ENCODE measurements around the gene STAT6.
A peak's percentile ranks its signal among the peaks of the same experiment; 100 is the strongest.

STAT6 gene

GRCh38 chr12:57095440-57095839, 15.7 kb downstream of the STAT6 start:
- Histone ChIP-seq H3K9ac (ENCODE audit: low read length) (no peak overlapping the region), H3K27ac (ENCODE audit: low read depth, low read length) (peak overlapping the region; percentile 74), H3K36me3 (ENCODE audit: low read length) (peaks cover 3% of the 10 kb centered on the region; the same call in 1 of the 2 replicates), H3K27me3 (ENCODE audit: low read length) (no peaks in the 10 kb centered on the region), H3F3A (ENCODE audit: insufficient read depth) (peaks cover 33% of the 10 kb centered on the region), H3K4me2 (ENCODE audit: low read depth, low read length, poor library complexity, severe bottlenecking) (no peak overlapping the region), H4K20me1 (ENCODE audit: low read depth, low read length) (no peaks in the 10 kb centered on the region), H2AFZ (ENCODE audit: low read depth, low read length, severe bottlenecking) (no peak overlapping the region), H3K79me2 (ENCODE audit: insufficient read depth, low read length) (no peaks in the 10 kb centered on the region), H3K9me3 (ENCODE audit: insufficient read depth, low read length) (no peaks in the 10 kb centered on the region), H3K9me2 (replicated peaks; ENCODE audit: insufficient read depth, low read length) (no peaks in the 10 kb centered on the region), H3K4me3 (ENCODE audit: insufficient read depth, low read length, poor library complexity, severe bottlenecking) (no peak overlapping the region)
- TF ChIP-seq EZH2phosphoT487 (conservative IDR thresholded peaks at IDR 0.05; ENCODE audit: low read length): no peak
- TF ChIP-seq CTCF (IDR thresholded peaks at IDR 0.05; ENCODE audit: insufficient read depth, low read length, poor library complexity, severe bottlenecking): no peak

- Histone ChIP-seq H3K79me2 (ENCODE audit: insufficient read depth, low read length) (peaks cover 5% of the 10 kb centered on the region; the same call in 1 of the 2 replicates), H3K4me3 (ENCODE audit: insufficient read depth, low read length, poor library complexity, severe bottlenecking) (no peak overlapping the region), H3K9ac (ENCODE audit: low read length) (peak overlapping the region; percentile 49; the same call in 1 of the 2 replicates), H3F3A (ENCODE audit: insufficient read depth) (peaks cover 33% of the 10 kb centered on the region), H3K27ac (ENCODE audit: low read depth, low read length) (peak overlapping the region; percentile 74), H3K9me3 (ENCODE audit: insufficient read depth, low read length) (no peaks in the 10 kb centered on the region), H2AFZ (ENCODE audit: low read depth, low read length, severe bottlenecking) (no peak overlapping the region), H3K4me2 (ENCODE audit: low read depth, low read length, poor library complexity, severe bottlenecking) (peak overlapping the region; percentile 51), H3K36me3 (ENCODE audit: low read length) (peaks cover 3% of the 10 kb centered on the region; the same call in 1 of the 2 replicates), H3K9me2 (replicated peaks; ENCODE audit: insufficient read depth, low read length) (no peaks in the 10 kb centered on the region), H4K20me1 (ENCODE audit: low read depth, low read length) (no peaks in the 10 kb centered on the region), H3K27me3 (ENCODE audit: low read length) (no peaks in the 10 kb centered on the region)
- TF ChIP-seq EZH2phosphoT487 (conservative IDR thresholded peaks at IDR 0.05; ENCODE audit: low read length): no peak
- no peak for TF ChIP-seq CTCF (IDR thresholded peaks at IDR 0.05; ENCODE audit: insufficient read depth, low read length, poor library complexity, severe bottlenecking)
Measured at GRCh38 chr12:57094208-57095160, 16.7 kb downstream of the STAT6 start.

GRCh38 chr12:57093415-57094207, 17.6 kb downstream of the STAT6 start:
- Histone ChIP-seq H3K9me2 (replicated peaks; ENCODE audit: insufficient read depth, low read length) (no peaks in the 10 kb centered on the region), H3K36me3 (ENCODE audit: low read length) (peaks cover 3% of the 10 kb centered on the region; the same call in 1 of the 2 replicates), H3F3A (ENCODE audit: insufficient read depth) (peaks cover 33% of the 10 kb centered on the region), H3K9ac (ENCODE audit: low read length) (peak overlapping the region; percentile 49), H3K4me3 (ENCODE audit: insufficient read depth, low read length, poor library complexity, severe bottlenecking) (peak overlapping the region; percentile 1), H3K79me2 (ENCODE audit: insufficient read depth, low read length) (peaks cover 9% of the 10 kb centered on the region; the same call in 1 of the 2 replicates), H3K27me3 (ENCODE audit: low read length) (no peaks in the 10 kb centered on the region), H3K4me2 (ENCODE audit: low read depth, low read length, poor library complexity, severe bottlenecking) (peak overlapping the region; percentile 51), H3K27ac (ENCODE audit: low read depth, low read length) (peak overlapping the region; percentile 74), H2AFZ (ENCODE audit: low read depth, low read length, severe bottlenecking) (no peak overlapping the region), H4K20me1 (ENCODE audit: low read depth, low read length) (no peaks in the 10 kb centered on the region), H3K9me3 (ENCODE audit: insufficient read depth, low read length) (no peaks in the 10 kb centered on the region)
- TF ChIP-seq EZH2phosphoT487 (conservative IDR thresholded peaks at IDR 0.05; ENCODE audit: low read length) (no peak), CTCF (IDR thresholded peaks at IDR 0.05; ENCODE audit: insufficient read depth, low read length, poor library complexity, severe bottlenecking) (peak; percentile 62)

Data from SU-DHL-6 (cell line).